CD4-positive, alpha-beta memory T cell (primary cell): ENCODE measurements around the gene GLB1L2. TPM values are rescaled to one million over a fixed set of nuclear protein-coding genes. Genes with fewer than 3 reads are reported as not detected.

Source experiments
- CTCF ChIA-PET: fragments of 350-600 bp; sonication (Branson Sonifier 250); formaldehyde crosslinking; loops from one replicate; lab custom pipeline; 2021; ENCODE audit warnings: inconsistent platforms; ENCODE audit not compliant: partially characterized antibody; lab: Charles Lee
- POLR2A ChIA-PET: fragments of 350-600 bp; sonication (Branson Sonifier 250); formaldehyde crosslinking; loops from one replicate; lab custom pipeline; 2021; ENCODE audit not compliant: partially characterized antibody; lab: Charles Lee
- DNase-seq, 5 donors: peaks; one replicate each; pipeline versions ENCODE4 v3.0.0 to v3.0.0-alpha.2; 2020 to 2022; ENCODE audit warnings: mixed read lengths in 1 of 5
- H3K27ac ChIP-seq: one replicate; pipeline ENCODE4 v1.7.0; 2013; ENCODE audit warnings: low read depth, low read length
- H3K27me3 ChIP-seq: 2 replicates; pipeline ENCODE4 v1.7.0; 2013; ENCODE audit warnings: mild to moderate bottlenecking, low read length, moderate library complexity; ENCODE audit not compliant: insufficient read depth
- H3K36me3 ChIP-seq: 2 replicates; pipeline ENCODE4 v1.7.0; 2013; ENCODE audit warnings: mild to moderate bottlenecking, low read length, moderate library complexity; ENCODE audit not compliant: insufficient read depth
- H3K4me1 ChIP-seq: 2 replicates; pipeline ENCODE4 v1.7.0; 2013; ENCODE audit warnings: mild to moderate bottlenecking, low read length, moderate library complexity; ENCODE audit not compliant: insufficient read depth
- H3K4me3 ChIP-seq, 2 donors: one replicate each; pipeline ENCODE4 v1.7.0; 2013; ENCODE audit warnings: low read length in 2 of 2, mild to moderate bottlenecking in 1 of 2
- H3K9me3 ChIP-seq, 2 donors: one replicate each; pipeline ENCODE4 v1.7.0; 2013; ENCODE audit warnings: low read length in 2 of 2, control low read depth in 1 of 2; ENCODE audit not compliant: control insufficient read depth in 1 of 2
- H3K27ac Mint-ChIP-seq, 7 donors: one replicate each; pipeline ENCODE4 v1.8.0; 2020 to 2021; ENCODE audit warnings: mixed read lengths in 7 of 7, mild to moderate bottlenecking in 6 of 7, inconsistent platforms in 3 of 7, moderate library complexity in 3 of 7
- H3K27me3 Mint-ChIP-seq, 2 donors: one replicate each; pipeline ENCODE4 v1.8.0; 2020 to 2021; ENCODE audit warnings: mixed read lengths in 2 of 2
- H3K36me3 Mint-ChIP-seq, 2 donors: one replicate each; pipeline ENCODE4 v1.8.0; 2020 to 2021; ENCODE audit warnings: mixed read lengths in 2 of 2, inconsistent platforms in 1 of 2, mild to moderate bottlenecking in 1 of 2
- H3K4me1 Mint-ChIP-seq, 4 donors: one replicate each; pipeline ENCODE4 v1.8.0; 2020 to 2021; ENCODE audit warnings: mixed read lengths in 4 of 4, mild to moderate bottlenecking in 1 of 4
- H3K4me3 Mint-ChIP-seq, 8 donors: one replicate each; pipeline ENCODE4 v1.8.0; 2020 to 2021; ENCODE audit warnings: mixed read lengths in 8 of 8, mild to moderate bottlenecking in 7 of 8, moderate library complexity in 6 of 8, inconsistent platforms in 3 of 8
- H3K9me3 Mint-ChIP-seq, 8 donors: one replicate each; pipeline ENCODE4 v1.8.0; 2020 to 2021; ENCODE audit warnings: mixed read lengths in 8 of 8, mild to moderate bottlenecking in 5 of 8, inconsistent platforms in 3 of 8, moderate library complexity in 1 of 8
- intact Hi-C: fragments of 100-400 bp; cut with micrococcal nuclease; formaldehyde crosslinking; loops from one replicate; pipeline ENCODE4 v1.15.1; 2023
- polyA plus RNA-seq, 2 donors: library from polyadenylated mRNA; unstranded; fragments of 300-500 nt; fragmentation: Illumina TruSeq; gene quantifications; one replicate each; pipeline ENCODE4 v1.2.3, GENCODE V29; 2021
- total RNA-seq, 2 experiments: library from RNA; stranded (reverse); gene quantifications; one replicate each; pipeline ENCODE4 v1.2.3, GENCODE V29; 2021

Gene GLB1L2
- total and polyA plus RNA-seq, 4 experiments from 2014 or later, result 0.43 to 1.5 (median 0.99) TPM

- ChIA-PET CTCF (no interaction called here), POLR2A (no interaction called here)
- Histone ChIP-seq H3K4me1 (no peaks in the 10 kb centered on the region), H3K27me3 (no peaks in the 10 kb centered on the region), H3K36me3 (no peaks in the 10 kb centered on the region), H3K4me3 (no peak overlapping the region), H3K27ac (no peak overlapping the region), H3K9me3 (no peaks in the 10 kb centered on the region)
- no peaks in the 10 kb centered on the region for H3K36me3 Mint-ChIP-seq
- H3K9me3 Mint-ChIP-seq, result peaks cover 0 to 2% (median 0%) of the 10 kb centered on the region in 8 donors
- H3K27ac Mint-ChIP-seq, result no peak overlapping the region
- H3K27me3 Mint-ChIP-seq, result peaks cover 2 to 5% of the 10 kb centered on the region in 2 donors
- intact Hi-C loops, result no loop called here
- peaks cover 0 to 4% (median 2%) of the 10 kb centered on the region in 4 donors for H3K4me1 Mint-ChIP-seq
- peak overlapping the region in 1 of 8 donors; percentile 9 for H3K4me3 Mint-ChIP-seq
- no peak for DNase-seq
Measured at GRCh38 chr11:134392953-134393615, 61.3 kb downstream of the GLB1L2 start.

DNA sequence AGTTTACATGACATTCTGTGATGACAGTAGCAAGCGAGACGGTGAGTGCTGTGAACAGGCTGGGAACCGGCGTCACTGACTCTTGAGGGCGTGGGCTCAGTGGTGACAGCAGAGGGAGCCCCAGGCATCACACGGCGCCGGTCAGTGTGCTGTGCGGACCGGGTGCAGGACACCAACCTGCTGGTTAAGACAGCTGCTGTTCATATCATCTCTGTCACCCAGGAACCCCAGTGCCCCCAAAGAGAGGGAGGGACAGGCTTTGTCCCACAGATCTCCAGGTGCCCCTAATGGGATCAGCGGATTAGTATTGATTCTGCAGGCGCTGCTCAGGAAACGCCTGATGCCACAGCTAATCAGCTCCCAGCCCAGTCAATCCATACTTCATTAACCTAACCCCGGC is 61.9 kb downstream of the GLB1L2 start:
- intact Hi-C loops, result no loop called here
- Histone ChIP-seq H3K4me1 (no peaks in the 10 kb centered on the region), H3K36me3 (no peaks in the 10 kb centered on the region), H3K27me3 (no peaks in the 10 kb centered on the region), H3K27ac (no peak overlapping the region), H3K9me3 (no peaks in the 10 kb centered on the region), H3K4me3 (no peak overlapping the region)
- H3K27ac Mint-ChIP-seq, result no peak overlapping the region
- no peak for DNase-seq
- peaks cover 4 to 5% of the 10 kb centered on the region in 2 donors for H3K27me3 Mint-ChIP-seq
- H3K9me3 Mint-ChIP-seq, result peaks cover 0 to 2% (median 0%) of the 10 kb centered on the region in 8 donors
- CTCF ChIA-PET, result no interaction called here
- POLR2A ChIA-PET, result no interaction called here
- H3K4me1 Mint-ChIP-seq, result peaks cover 0 to 3% (median 1%) of the 10 kb centered on the region in 4 donors
- no peaks in the 10 kb centered on the region for H3K36me3 Mint-ChIP-seq
- no peak overlapping the region for H3K4me3 Mint-ChIP-seq

DNA sequence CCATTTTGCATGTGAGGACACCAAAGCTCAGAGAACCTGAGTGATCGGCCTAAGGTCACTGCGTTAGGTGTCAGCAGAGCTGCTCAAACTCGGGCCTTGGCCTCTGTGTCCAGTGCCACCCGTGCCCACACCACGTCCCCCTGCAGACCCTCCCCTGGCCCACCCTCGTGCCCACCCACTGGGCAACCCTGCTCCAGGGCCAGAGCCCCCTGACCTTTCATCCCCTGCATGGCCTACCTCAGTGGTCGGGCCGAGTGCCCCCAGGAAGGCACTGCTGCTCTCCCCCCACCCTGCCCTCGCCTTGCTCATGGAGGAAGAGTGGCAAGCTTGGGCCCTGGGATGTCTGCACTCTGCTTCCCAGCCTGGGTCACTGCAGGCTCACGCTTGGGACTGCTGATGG is 62.5 kb downstream of the GLB1L2 start:
- ChIA-PET CTCF (no interaction called here), POLR2A (no interaction called here)
- DNase-seq, result no peak
- H3K27ac ChIP-seq, result no peak overlapping the region
- no peaks in the 10 kb centered on the region for H3K4me1 ChIP-seq
- Mint-ChIP-seq H3K4me3 (no peak overlapping the region), H3K4me1 (peaks cover 0 to 2% (median under 1%) of the 10 kb centered on the region in 4 donors), H3K36me3 (no peaks in the 10 kb centered on the region), H3K27ac (no peak overlapping the region), H3K9me3 (peaks cover 0 to 2% (median 0%) of the 10 kb centered on the region in 8 donors), H3K27me3 (peaks cover 4 to 5% of the 10 kb centered on the region in 2 donors)
- no peaks in the 10 kb centered on the region for H3K9me3 ChIP-seq
- intact Hi-C loops, result no loop called here
- H3K36me3 ChIP-seq, result no peaks in the 10 kb centered on the region
- no peak overlapping the region for H3K4me3 ChIP-seq
- H3K27me3 ChIP-seq, result no peaks in the 10 kb centered on the region

DNA sequence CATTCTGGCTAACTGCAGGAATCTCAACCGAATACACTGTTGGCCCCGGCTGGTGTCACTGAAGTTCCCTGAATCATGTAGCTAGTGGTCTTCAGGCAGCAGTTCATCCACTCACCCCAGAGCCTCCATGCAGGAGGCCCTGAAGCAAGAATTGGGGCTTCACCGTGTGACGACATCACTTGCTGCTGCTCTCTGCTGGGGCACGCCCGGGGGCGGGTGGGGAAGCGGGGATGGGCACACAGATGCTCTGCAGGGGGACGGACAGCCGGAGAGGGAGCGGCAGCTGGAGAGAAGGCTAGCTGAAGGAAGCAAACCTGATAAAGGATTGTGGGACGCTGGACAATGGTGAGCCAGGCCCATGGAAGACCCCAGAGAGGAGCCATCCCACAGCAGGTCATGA is 63.2 kb downstream of the GLB1L2 start:
- H3K36me3 ChIP-seq, result no peaks in the 10 kb centered on the region
- intact Hi-C loops, result no loop called here
- Mint-ChIP-seq H3K4me1 (peaks cover 0 to 2% (median under 1%) of the 10 kb centered on the region in 4 donors), H3K36me3 (no peaks in the 10 kb centered on the region), H3K27me3 (peaks cover 4 to 5% of the 10 kb centered on the region in 2 donors), H3K27ac (no peak overlapping the region), H3K9me3 (peaks cover 0 to 2% (median 0%) of the 10 kb centered on the region in 8 donors), H3K4me3 (no peak overlapping the region)
- no peak overlapping the region for H3K4me3 ChIP-seq
- CTCF ChIA-PET, result no interaction called here
- no peak overlapping the region for H3K27ac ChIP-seq
- POLR2A ChIA-PET, result no interaction called here
- no peaks in the 10 kb centered on the region for H3K4me1 ChIP-seq
- no peaks in the 10 kb centered on the region for H3K9me3 ChIP-seq
- no peak for DNase-seq
- no peaks in the 10 kb centered on the region for H3K27me3 ChIP-seq

DNA sequence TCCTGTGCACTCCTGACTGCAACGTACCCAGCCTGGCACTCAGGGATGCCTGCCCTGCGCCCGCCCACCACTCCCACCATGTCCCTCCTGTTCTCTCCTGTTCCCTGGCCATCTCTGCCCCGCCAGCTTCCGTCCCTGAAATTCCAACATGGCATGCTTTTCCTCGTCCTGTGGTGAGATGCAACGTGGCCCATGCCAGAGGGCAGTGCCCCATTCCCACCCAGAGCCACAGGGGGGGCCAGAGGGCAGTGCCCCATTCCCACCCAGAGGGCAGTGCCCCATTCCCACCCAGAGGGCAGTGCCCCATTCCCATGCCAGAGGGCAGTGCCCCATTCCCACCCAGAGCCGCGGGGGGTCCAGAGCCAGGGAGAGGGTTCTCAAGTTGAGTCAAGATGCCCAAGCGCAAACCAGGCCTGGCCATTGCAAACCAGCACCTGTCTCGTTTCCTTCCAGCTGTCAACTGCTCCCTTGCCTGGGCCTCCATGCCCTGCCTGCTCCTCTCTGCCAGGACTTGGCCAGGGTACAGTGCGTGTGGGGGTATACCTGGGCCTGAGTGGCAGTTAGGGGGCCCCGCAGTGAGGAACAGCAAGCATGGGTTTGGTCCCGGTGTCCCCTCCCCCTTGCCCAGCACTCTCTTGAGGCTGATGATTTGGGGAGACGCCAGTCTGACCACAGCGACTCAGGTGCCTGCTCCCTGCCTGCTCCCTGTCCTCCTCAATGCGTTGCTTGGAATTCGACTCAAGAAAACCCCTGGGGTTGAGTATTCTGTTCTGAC is 65.7 kb downstream of the GLB1L2 start:
- no peaks in the 10 kb centered on the region for H3K4me1 ChIP-seq
- Mint-ChIP-seq H3K9me3 (no peaks in the 10 kb centered on the region), H3K4me3 (no peak overlapping the region), H3K36me3 (no peaks in the 10 kb centered on the region), H3K27me3 (peaks cover 13 to 15% of the 10 kb centered on the region in 2 donors), H3K27ac (no peak overlapping the region), H3K4me1 (peaks cover 0 to 2% (median 0%) of the 10 kb centered on the region in 4 donors)
- H3K27me3 ChIP-seq, result no peaks in the 10 kb centered on the region
- no peak for DNase-seq
- H3K36me3 ChIP-seq, result no peaks in the 10 kb centered on the region
- H3K4me3 ChIP-seq, result no peak overlapping the region
- ChIA-PET CTCF (no interaction called here), POLR2A (no interaction called here)
- no peaks in the 10 kb centered on the region for H3K9me3 ChIP-seq
- H3K27ac ChIP-seq, result no peak overlapping the region
- intact Hi-C loops, result no loop called here

GRCh38 chr11:134398079-134398444 is 66.3 kb downstream of the GLB1L2 start:
- Histone ChIP-seq H3K4me1 (no peaks in the 10 kb centered on the region), H3K36me3 (no peaks in the 10 kb centered on the region), H3K9me3 (no peaks in the 10 kb centered on the region), H3K4me3 (no peak overlapping the region), H3K27me3 (no peaks in the 10 kb centered on the region), H3K27ac (no peak overlapping the region)
- Mint-ChIP-seq H3K27me3 (peaks cover 12 to 15% of the 10 kb centered on the region in 2 donors), H3K9me3 (no peaks in the 10 kb centered on the region), H3K4me3 (no peak overlapping the region), H3K36me3 (no peaks in the 10 kb centered on the region), H3K27ac (no peak overlapping the region), H3K4me1 (peaks cover 0 to 2% (median 0%) of the 10 kb centered on the region in 4 donors)
- POLR2A ChIA-PET, result no interaction called here
- intact Hi-C loops, result no loop called here
- CTCF ChIA-PET, result no interaction called here
- DNase-seq, result no peak

GRCh38 chr11:134398644-134399292 is 67.0 kb downstream of the GLB1L2 start:
- no peaks in the 10 kb centered on the region for H3K4me1 ChIP-seq
- no peak for DNase-seq
- intact Hi-C loops, result no loop called here
- no peaks in the 10 kb centered on the region for H3K36me3 Mint-ChIP-seq
- ChIA-PET CTCF (no interaction called here), POLR2A (no interaction called here)
- no peak overlapping the region for H3K4me3 ChIP-seq
- H3K4me1 Mint-ChIP-seq, result peaks cover 0 to 2% (median 0%) of the 10 kb centered on the region in 4 donors
- no peak overlapping the region for H3K27ac Mint-ChIP-seq
- H3K36me3 ChIP-seq, result no peaks in the 10 kb centered on the region
- no peaks in the 10 kb centered on the region for H3K9me3 ChIP-seq
- H3K27me3 ChIP-seq, result no peaks in the 10 kb centered on the region
- no peaks in the 10 kb centered on the region for H3K9me3 Mint-ChIP-seq
- H3K27me3 Mint-ChIP-seq, result peaks cover 12 to 15% of the 10 kb centered on the region in 2 donors
- H3K4me3 Mint-ChIP-seq, result no peak overlapping the region
- no peak overlapping the region for H3K27ac ChIP-seq
